CD14-positive monocyte (primary cell): ENCODE data around the gene ARL15. TPM values are rescaled to one million over a fixed set of nuclear protein-coding genes. Genes with fewer than 3 reads are reported as not detected.

Experiments
- DNase-seq, 3 donors: peaks; one replicate each; pipeline ENCODE4 v3.0.0-alpha.2; 2011 to 2022
- H2AFZ ChIP-seq: 2 replicates; pipeline ENCODE4 v1.6.0; 2012; ENCODE audit warnings: mild to moderate bottlenecking, low read depth, low read length, inconsistent platforms; ENCODE audit not compliant: insufficient read depth, poor library complexity, severe bottlenecking
- H3K27ac ChIP-seq, 2 donors: 1 replicate in 1 of 2; 2 replicates in 1 of 2; pipeline ENCODE4 v1.5.1; 2012 to 2013; ENCODE audit warnings: low read length in 2 of 2, control low read depth in 1 of 2, inconsistent platforms in 1 of 2, low read depth in 1 of 2, mild to moderate bottlenecking in 1 of 2
- H3K27me3 ChIP-seq, 2 donors: one replicate each; pipeline versions ENCODE4 v1.6.0 to v1.6.1; 2011 to 2013; ENCODE audit warnings: low read length in 2 of 2; ENCODE audit not compliant: control insufficient read depth in 2 of 2, insufficient read depth in 2 of 2
- H3K36me3 ChIP-seq, 2 donors: replicated peaks in 1 of 2; 1 replicate in 1 of 2; 2 replicates in 1 of 2; pipeline versions ENCODE4 v1.5.1 to v1.6.1; 2012 to 2013; ENCODE audit warnings: low read length in 2 of 2, control low read depth in 1 of 2, inconsistent platforms in 1 of 2, mild to moderate bottlenecking in 1 of 2; ENCODE audit not compliant: insufficient read depth in 2 of 2, control insufficient read depth in 1 of 2
- H3K4me1 ChIP-seq, 2 donors: 1 replicate in 1 of 2; 2 replicates in 1 of 2; pipeline versions ENCODE4 v1.5.1 to v1.6.1; 2012 to 2013; ENCODE audit warnings: low read length in 2 of 2, control low read depth in 1 of 2, inconsistent platforms in 1 of 2, mild to moderate bottlenecking in 1 of 2, moderate library complexity in 1 of 2; ENCODE audit not compliant: insufficient read depth in 2 of 2, control insufficient read depth in 1 of 2
- H3K4me2 ChIP-seq: replicated peaks from 2 replicates; pipeline ENCODE3; 2012; ENCODE audit warnings: low read length, moderate library complexity, mild to moderate bottlenecking; ENCODE audit not compliant: poor library complexity, severe bottlenecking; ENCODE audit errors: extremely low read depth
- H3K4me3 ChIP-seq, 3 experiments: fragments of 200-600 bp in 1 of 3; sonication (generic) in 1 of 3; replicated peaks in 1 of 3; 1 replicate in 2 of 3; 2 replicates in 1 of 3; pipeline ENCODE4 v1.5.1; 2011 to 2013; ENCODE audit warnings: low read length in 3 of 3, mild to moderate bottlenecking in 3 of 3, control low read depth in 2 of 3, low read depth in 2 of 3, inconsistent platforms in 1 of 3, moderate library complexity in 1 of 3
- H3K79me2 ChIP-seq: 2 replicates; pipeline ENCODE4 v1.6.0; 2012; ENCODE audit warnings: mild to moderate bottlenecking, control low read depth, inconsistent platforms, low read length, moderate library complexity; ENCODE audit not compliant: insufficient read depth
- H3K9ac ChIP-seq: 2 replicates; pipeline ENCODE4 v1.6.0; 2017; ENCODE audit warnings: low read length, mild to moderate bottlenecking; ENCODE audit not compliant: insufficient read depth, poor library complexity, severe bottlenecking
- H3K9me3 ChIP-seq, 2 donors: replicated peaks in 1 of 2; 1 replicate in 1 of 2; 2 replicates in 1 of 2; pipeline versions ENCODE4 v1.5.1 to v1.6.1; 2012 to 2013; ENCODE audit warnings: low read length in 2 of 2, control low read depth in 1 of 2; ENCODE audit not compliant: control insufficient read depth in 1 of 2, insufficient read depth in 1 of 2
- H4K20me1 ChIP-seq: 2 replicates; pipeline ENCODE4 v1.6.0; 2012; ENCODE audit warnings: mild to moderate bottlenecking, low read length, control low read depth, moderate library complexity; ENCODE audit not compliant: insufficient read depth
- H3K27ac Mint-ChIP-seq, 7 donors: one replicate each; pipeline ENCODE4 v1.8.0; 2020; ENCODE audit warnings: mild to moderate bottlenecking in 7 of 7, mixed read lengths in 7 of 7, moderate library complexity in 6 of 7, inconsistent platforms in 2 of 7
- H3K27me3 Mint-ChIP-seq, 3 donors: one replicate each; pipeline ENCODE4 v1.8.0; 2021 to 2022; ENCODE audit warnings: low read depth in 3 of 3, mild to moderate bottlenecking in 3 of 3, mixed read lengths in 3 of 3, moderate library complexity in 3 of 3, inconsistent platforms in 1 of 3
- H3K36me3 Mint-ChIP-seq, 2 donors: one replicate each; pipeline ENCODE4 v1.8.0; 2020; ENCODE audit warnings: mixed read lengths in 2 of 2, inconsistent platforms in 1 of 2, mild to moderate bottlenecking in 1 of 2
- H3K4me1 Mint-ChIP-seq: one replicate; pipeline ENCODE4 v1.8.0; 2020; ENCODE audit warnings: mild to moderate bottlenecking, mixed read lengths
- H3K4me3 Mint-ChIP-seq, 2 donors: one replicate each; pipeline ENCODE4 v1.8.0; 2020; ENCODE audit warnings: mild to moderate bottlenecking in 2 of 2, mixed read lengths in 2 of 2, moderate library complexity in 1 of 2
- H3K9me3 Mint-ChIP-seq, 7 donors: one replicate each; pipeline ENCODE4 v1.8.0; 2020 to 2022; ENCODE audit warnings: mixed read lengths in 7 of 7, mild to moderate bottlenecking in 6 of 7, moderate library complexity in 6 of 7, inconsistent platforms in 2 of 7
- WGBS: methylation state at CpG from one replicate; pipeline ENCODE4 v1.1.5; 2013; ENCODE audit warnings: missing lambda C conversion rate; ENCODE audit not compliant: insufficient coverage; 5-methylcytosine and 5-hydroxymethylcytosine counted together
- intact Hi-C, 2 donors: fragments of 100-400 bp; cut with micrococcal nuclease; formaldehyde crosslinking; loops; one replicate each; pipeline versions ENCODE4 v1.15.0 to v1.15.1; 2023
- polyA plus RNA-seq, 3 donors: library from polyadenylated mRNA; depleted of rRNA in 1 of 3; unstranded in 2 of 3; stranded (reverse) in 1 of 3; fragments of 300-500 nt in 2 of 3; fragments of >200 nt in 1 of 3; fragmentation: Illumina TruSeq in 2 of 3; gene quantifications; 1 replicate in 2 of 3; 2 replicates in 1 of 3; pipeline ENCODE4 v1.2.3, GENCODE V29; 2012 to 2021
- TF ChIP-seq, protein P1 (sequence below): fragments of 200-600 bp; IDR thresholded peaks from one replicate; pipeline ENCODE4 v1.8.0; 2022; ENCODE audit warnings: antibody characterized with exemption, mild to moderate bottlenecking

The ARL15 gene
- polyA plus RNA-seq, 3 donors, result 10.5 to 27.6 (median 18.0) TPM

- intact Hi-C loops, result no loop called here
- H3K79me2 ChIP-seq, result no peaks in the 10 kb centered on the region
- Mint-ChIP-seq H3K9me3 (peaks cover 0 to 1% (median 0%) of the 10 kb centered on the region in 7 donors), H3K27me3 (no peaks in the 10 kb centered on the region), H3K4me3 (no peak overlapping the region), H3K4me1 (peaks cover 14% of the 10 kb centered on the region), H3K36me3 (peaks cover 0 to 2% of the 10 kb centered on the region in 2 donors), H3K27ac (no peak overlapping the region)
- no peak for DNase-seq
- no peak overlapping the region for H3K9ac ChIP-seq
- H3K27ac ChIP-seq, result no peak overlapping the region
- H3K9me3 ChIP-seq, result no peaks in the 10 kb centered on the region
- WGBS, result no CpG with 5 or more reads among the region's 1 CpG
- no peaks in the 10 kb centered on the region for H3K27me3 ChIP-seq
- no peaks in the 10 kb centered on the region for H3K36me3 ChIP-seq
- no peak overlapping the region for H3K4me2 ChIP-seq
- H2AFZ ChIP-seq, result no peak overlapping the region
- peaks cover 6 to 9% of the 10 kb centered on the region in 2 donors for H3K4me1 ChIP-seq
- TF ChIP-seq, protein P1, sequence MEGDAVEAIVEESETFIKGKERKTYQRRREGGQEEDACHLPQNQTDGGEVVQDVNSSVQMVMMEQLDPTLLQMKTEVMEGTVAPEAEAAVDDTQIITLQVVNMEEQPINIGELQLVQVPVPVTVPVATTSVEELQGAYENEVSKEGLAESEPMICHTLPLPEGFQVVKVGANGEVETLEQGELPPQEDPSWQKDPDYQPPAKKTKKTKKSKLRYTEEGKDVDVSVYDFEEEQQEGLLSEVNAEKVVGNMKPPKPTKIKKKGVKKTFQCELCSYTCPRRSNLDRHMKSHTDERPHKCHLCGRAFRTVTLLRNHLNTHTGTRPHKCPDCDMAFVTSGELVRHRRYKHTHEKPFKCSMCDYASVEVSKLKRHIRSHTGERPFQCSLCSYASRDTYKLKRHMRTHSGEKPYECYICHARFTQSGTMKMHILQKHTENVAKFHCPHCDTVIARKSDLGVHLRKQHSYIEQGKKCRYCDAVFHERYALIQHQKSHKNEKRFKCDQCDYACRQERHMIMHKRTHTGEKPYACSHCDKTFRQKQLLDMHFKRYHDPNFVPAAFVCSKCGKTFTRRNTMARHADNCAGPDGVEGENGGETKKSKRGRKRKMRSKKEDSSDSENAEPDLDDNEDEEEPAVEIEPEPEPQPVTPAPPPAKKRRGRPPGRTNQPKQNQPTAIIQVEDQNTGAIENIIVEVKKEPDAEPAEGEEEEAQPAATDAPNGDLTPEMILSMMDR, result no peak
- no peaks in the 10 kb centered on the region for H4K20me1 ChIP-seq
- H3K4me3 ChIP-seq, result no peak overlapping the region
Measured at GRCh38 chr5:54093081-54093492, 217.3 kb downstream of the ARL15 start.

DNA sequence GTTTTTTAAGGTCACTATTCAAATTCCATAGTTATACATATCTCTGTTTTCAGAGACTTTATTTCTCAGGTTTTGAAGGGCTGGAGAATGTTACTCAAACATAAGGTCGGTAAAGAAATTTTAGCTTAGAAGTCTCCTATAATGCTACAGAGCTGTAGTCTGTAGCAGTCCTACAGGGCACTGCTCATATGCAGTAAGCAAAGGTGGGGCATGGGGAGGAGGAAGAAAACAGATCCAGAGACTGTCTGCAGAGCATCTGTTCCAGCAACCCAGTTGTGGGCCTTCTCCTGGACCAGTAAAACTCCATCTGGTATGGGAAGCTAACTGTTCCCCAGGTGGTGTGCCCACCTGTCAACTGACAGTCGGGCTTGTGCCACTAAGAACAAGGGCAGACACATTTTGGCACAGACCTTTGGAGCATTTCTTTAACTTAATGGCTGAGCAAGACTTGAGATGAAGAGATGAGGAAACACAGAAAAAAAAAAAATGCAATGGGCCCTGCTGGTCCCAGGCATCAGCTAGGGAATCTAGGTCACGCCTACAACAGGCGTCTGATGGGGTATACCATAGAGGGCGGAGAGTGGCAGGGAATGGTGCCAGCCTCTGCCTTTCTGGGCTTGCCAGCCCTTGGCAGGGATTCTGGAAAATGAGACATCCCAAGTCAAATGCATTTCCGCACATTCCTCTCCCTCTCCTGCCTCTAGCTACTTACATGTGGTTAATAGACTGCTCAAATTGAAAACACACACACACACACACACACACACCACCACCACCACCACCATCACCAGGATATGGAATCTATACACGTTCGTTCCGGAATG lies 218.9 kb downstream of the ARL15 start:
- Histone ChIP-seq H3K4me3 (no peak overlapping the region), H3K4me1 (peaks cover 6 to 9% of the 10 kb centered on the region in 2 donors)
- H3K4me3 Mint-ChIP-seq, result no peak overlapping the region

More for the DNA sequence above, 218.9 kb downstream of the ARL15 start:
- Histone ChIP-seq H3K9me3 (no peaks in the 10 kb centered on the region), H3K79me2 (no peaks in the 10 kb centered on the region), H3K4me2 (no peak overlapping the region), H3K27me3 (no peaks in the 10 kb centered on the region), H3K9ac (no peak overlapping the region), H3K27ac (no peak overlapping the region), H3K36me3 (no peaks in the 10 kb centered on the region), H2AFZ (no peak overlapping the region), H4K20me1 (no peaks in the 10 kb centered on the region)
- Mint-ChIP-seq H3K27ac (no peak overlapping the region), H3K9me3 (peaks cover 0 to 1% (median 0%) of the 10 kb centered on the region in 7 donors), H3K27me3 (no peaks in the 10 kb centered on the region), H3K4me1 (peaks cover 14% of the 10 kb centered on the region), H3K36me3 (peaks cover 0 to 2% of the 10 kb centered on the region in 2 donors)
- no peak for DNase-seq
- intact Hi-C loops, result no loop called here
- TF ChIP-seq, protein P1, result no peak
- 93% methylated on average over 4 of the region's 9 CpGs for WGBS
